Testis (tissue), 2 donors: ENCODE data around the gene KISS1R.

ENCODE experiments used
- POLR2A ChIP-seq: fragments of 450-650 bp; IDR thresholded peaks from one replicate; pipeline ENCODE4 v1.6.1; 2017; ENCODE audit warnings: antibody characterized with exemption, mild to moderate bottlenecking, moderate library complexity
- TF ChIP-seq, protein P1 (sequence below), 3 experiments: fragments of 450-650 bp in 2 of 3; fragments of 200-600 bp in 1 of 3; sonication (generic) in 1 of 3; IDR thresholded peaks; one replicate each; pipeline ENCODE4 v1.5.1; 2016 to 2019; ENCODE audit warnings: antibody characterized with exemption in 3 of 3, mild to moderate bottlenecking in 2 of 3, moderate library complexity in 1 of 3

DNA sequence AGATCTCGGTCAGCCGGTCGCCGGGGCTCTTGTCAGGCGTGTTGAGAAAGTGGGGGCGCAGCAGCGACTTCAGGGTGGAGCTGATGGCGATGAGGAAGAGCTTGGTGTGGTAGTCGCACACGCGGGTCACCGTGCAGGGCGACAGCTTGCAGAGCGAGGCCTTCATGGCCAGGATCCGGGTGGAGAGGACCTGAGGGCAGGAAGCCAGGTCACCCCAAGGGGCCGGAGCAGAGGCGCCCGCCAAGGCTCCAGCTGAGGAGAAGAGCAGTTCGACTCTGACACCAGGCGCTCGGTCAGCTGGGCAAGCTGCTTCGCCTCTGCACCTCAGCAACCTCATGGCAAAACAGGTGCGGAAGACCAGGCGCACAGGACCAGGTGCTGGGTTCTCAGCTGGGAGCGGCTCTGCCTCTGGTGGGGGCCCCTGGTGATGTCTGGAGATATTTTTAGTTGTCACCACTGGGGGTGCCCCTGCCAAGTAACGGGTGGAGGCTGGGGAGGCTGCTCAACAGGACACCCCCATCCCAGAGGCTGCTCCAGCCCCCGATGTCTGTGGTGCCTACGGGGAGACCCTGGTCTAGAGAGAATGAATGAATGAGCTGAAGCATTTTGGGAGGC lies 41.8 kb upstream of the KISS1R start:
- TF ChIP-seq, protein P1, sequence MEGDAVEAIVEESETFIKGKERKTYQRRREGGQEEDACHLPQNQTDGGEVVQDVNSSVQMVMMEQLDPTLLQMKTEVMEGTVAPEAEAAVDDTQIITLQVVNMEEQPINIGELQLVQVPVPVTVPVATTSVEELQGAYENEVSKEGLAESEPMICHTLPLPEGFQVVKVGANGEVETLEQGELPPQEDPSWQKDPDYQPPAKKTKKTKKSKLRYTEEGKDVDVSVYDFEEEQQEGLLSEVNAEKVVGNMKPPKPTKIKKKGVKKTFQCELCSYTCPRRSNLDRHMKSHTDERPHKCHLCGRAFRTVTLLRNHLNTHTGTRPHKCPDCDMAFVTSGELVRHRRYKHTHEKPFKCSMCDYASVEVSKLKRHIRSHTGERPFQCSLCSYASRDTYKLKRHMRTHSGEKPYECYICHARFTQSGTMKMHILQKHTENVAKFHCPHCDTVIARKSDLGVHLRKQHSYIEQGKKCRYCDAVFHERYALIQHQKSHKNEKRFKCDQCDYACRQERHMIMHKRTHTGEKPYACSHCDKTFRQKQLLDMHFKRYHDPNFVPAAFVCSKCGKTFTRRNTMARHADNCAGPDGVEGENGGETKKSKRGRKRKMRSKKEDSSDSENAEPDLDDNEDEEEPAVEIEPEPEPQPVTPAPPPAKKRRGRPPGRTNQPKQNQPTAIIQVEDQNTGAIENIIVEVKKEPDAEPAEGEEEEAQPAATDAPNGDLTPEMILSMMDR (IDR thresholded peaks at IDR 0.05): no peak
- TF ChIP-seq POLR2A: no peak
